Activated naive CD4-positive, alpha-beta T cell treated with anti-CD3 and anti-CD28 coated beads, Interleukin-2, amount 50 U/mL, for 72 hours (primary cell): ENCODE measurements around the gene C11orf65. TPM values are rescaled to one million over a fixed set of nuclear protein-coding genes. Genes with fewer than 3 reads are reported as not detected.

Source experiments
- ATAC-seq, 2 donors: fragments of 150-1000 bp; cut with Tn5 transposase; 2 replicates each; pipeline ENCODE4 v1.10.0; 2021; ENCODE audit warnings: mild to moderate bottlenecking in 2 of 2, moderate library complexity in 2 of 2
- DNase-seq, 2 donors: peaks; one replicate each; pipeline ENCODE4 v3.0.0; 2021 to 2022; ENCODE audit warnings: low spot score in 2 of 2
- H3K27ac Mint-ChIP-seq, 2 donors: one replicate each; pipeline ENCODE4 v1.8.0; 2022; ENCODE audit warnings: mild to moderate bottlenecking in 2 of 2, mixed read lengths in 2 of 2
- H3K36me3 Mint-ChIP-seq, 2 donors: one replicate each; pipeline ENCODE4 v1.8.0; 2022; ENCODE audit warnings: mixed read lengths in 2 of 2
- H3K9me3 Mint-ChIP-seq, 2 donors: one replicate each; pipeline ENCODE4 v1.8.0; 2022; ENCODE audit warnings: mixed read lengths in 2 of 2
- total RNA-seq, 2 donors: library from RNA; stranded (reverse); gene quantifications; one replicate each; pipeline ENCODE4 v1.2.3, GENCODE V29; 2022

The C11orf65 gene
- total RNA-seq, 2 donors from 2014 or later = 0.66 to 1.2 TPM

DNA sequence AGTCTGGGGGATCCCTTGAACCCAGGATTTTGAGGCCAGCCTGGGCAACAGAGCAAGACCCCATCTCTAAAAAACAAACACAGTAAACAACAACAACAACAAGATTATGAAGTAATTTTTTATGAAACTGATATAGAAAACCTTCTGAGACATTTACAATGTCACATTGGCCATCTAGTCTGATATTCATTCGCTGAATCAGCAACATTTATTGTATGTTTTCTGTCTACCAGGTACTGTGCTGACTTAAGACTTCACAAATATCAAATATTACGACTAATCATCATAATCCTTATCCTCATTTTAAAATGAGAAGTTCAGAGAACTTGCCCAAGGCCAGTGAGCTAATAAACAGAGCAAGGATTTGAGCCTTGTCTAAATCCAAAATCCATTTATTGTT, 123.6 kb downstream of the C11orf65 start:
- ATAC-seq = no peak
- Mint-ChIP-seq H3K36me3 (no peaks in the 10 kb centered on the region), H3K9me3 (no peaks in the 10 kb centered on the region), H3K27ac (peak overlapping the region in 1 of 2 donors; percentile 8)
- no peak for DNase-seq

DNA sequence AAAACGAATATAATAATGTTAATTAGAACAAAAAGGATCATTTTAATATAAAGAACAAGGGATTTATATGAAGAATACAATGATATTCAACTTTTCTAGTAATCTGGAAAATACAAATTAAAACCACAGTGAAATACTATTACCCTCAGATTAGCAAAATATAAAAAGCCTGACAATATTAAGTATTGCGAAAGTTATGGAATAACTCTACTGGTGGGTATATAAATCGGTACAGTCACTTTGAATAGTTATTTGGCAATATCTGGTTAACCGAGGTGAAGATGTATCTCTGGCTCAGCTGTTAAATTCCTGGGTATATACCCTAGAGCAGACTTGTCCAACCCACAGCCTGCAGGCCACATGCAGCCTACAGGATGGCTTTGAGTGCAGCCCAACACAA, 125.7 kb downstream of the C11orf65 start:
- no peak for DNase-seq
- Mint-ChIP-seq H3K36me3 (no peaks in the 10 kb centered on the region), H3K27ac (no peak overlapping the region), H3K9me3 (no peaks in the 10 kb centered on the region)
- no peak for ATAC-seq

DNA sequence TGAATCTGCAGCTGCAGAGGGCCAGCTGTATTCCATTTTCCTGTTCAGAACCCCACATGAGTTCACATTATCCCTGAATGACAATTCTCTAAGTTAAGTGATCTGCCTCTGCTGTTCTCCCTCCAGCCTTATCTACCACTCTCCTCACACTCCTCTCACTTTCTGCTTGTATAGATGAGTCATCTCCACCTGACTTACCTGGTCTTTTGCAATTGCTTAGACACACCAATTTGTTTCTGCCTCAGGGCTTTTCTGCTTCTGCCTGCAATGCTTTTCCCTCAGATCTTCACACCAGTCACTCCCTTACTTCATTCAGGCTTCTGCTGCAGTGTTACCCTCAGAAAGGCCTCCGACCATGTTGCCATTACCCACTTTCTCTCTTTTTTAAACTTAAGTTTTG, 126.4 kb downstream of the C11orf65 start:
- Mint-ChIP-seq H3K36me3 (peaks cover 0 to 1% of the 10 kb centered on the region in 2 donors), H3K27ac (no peak overlapping the region), H3K9me3 (no peaks in the 10 kb centered on the region)
- no peak for DNase-seq
- peak; percentile 62 to 86 for ATAC-seq

DNA sequence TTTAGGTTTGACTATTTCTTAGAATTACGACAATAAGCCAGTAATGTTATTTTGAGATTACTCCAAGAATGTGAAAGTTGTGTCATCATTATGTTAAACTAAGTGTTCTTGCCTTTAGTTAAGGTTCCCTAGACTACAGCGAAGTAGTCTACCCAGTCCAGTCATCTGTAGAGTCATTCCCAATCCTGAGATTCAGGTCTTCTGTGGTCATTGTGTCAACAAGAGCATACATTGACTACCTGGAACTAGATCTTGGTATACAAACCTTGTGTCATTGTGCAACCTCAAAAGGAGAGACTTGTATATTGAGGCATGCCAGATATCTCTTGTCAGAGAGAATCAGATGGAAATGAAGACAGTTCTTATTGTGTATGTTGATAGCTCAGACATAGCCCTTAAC, 128.6 kb downstream of the C11orf65 start:
- Mint-ChIP-seq H3K27ac (no peak overlapping the region), H3K36me3 (peaks cover 0 to 5% of the 10 kb centered on the region in 2 donors), H3K9me3 (no peaks in the 10 kb centered on the region)
- peak in 1 of 2 donors; percentile 18 for ATAC-seq
- no peak for DNase-seq

DNA sequence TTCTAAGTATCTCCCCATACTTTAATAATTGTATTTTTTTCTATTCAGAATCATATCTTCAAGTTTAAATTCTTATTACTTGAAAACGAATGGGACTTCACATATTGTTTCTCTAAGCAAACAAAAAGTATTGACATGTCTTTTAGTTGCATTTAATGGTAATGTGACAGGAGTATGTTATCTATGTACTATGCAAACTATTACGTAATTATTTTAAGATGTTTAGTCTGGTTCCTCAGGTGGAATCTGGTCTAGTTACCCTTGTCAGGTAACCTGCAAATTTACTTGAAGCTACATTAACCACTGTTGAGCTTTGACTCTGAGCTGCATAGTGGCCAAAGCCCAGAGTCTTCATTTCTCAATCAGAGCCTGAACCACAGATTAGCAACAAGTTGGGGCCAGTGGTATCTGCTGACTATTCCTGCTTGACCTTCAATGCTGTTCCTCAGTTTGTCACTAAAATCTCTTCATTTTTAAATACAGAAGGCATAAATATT, 133.9 kb downstream of the C11orf65 start:
- DNase-seq (no peak), ATAC-seq (no peak)
- H3K27ac Mint-ChIP-seq = no peak overlapping the region
- H3K36me3 Mint-ChIP-seq = peaks cover 0 to 5% of the 10 kb centered on the region in 2 donors
- H3K9me3 Mint-ChIP-seq = no peaks in the 10 kb centered on the region

Other genes starting within 250 kb of the C11orf65 start
- gene NPAT, start 244.9 kb downstream of the C11orf65 start, total RNA-seq = 10 to 100 TPM; 27.4 to 52.9 TPM
- gene ATM, start 244.5 kb downstream of the C11orf65 start, total RNA-seq = 10 to 100 TPM; 36.4 to 81.3 TPM
- gene POGLUT3, start 30.9 kb upstream of the C11orf65 start, total RNA-seq = 1 to 10 TPM; 6.1 to 8.1 TPM
- gene EXPH5, start 126.2 kb upstream of the C11orf65 start, total RNA-seq = 10 to 100 TPM in 1 of 2 donors, 1 to 10 TPM in 1; 5.6 to 11.8 TPM
- gene DDX10, start 197.5 kb upstream of the C11orf65 start, total RNA-seq = 10 to 100 TPM; 36.8 to 43.2 TPM